ENCODE results near the gene ZDBF2. TPM values are rescaled to one million over a fixed set of nuclear protein-coding genes. Genes with fewer than 3 reads are reported as not detected.
"Not testable (repeated sequence)": the region's sequence is repeated elsewhere in the genome, so short reads cannot be mapped to it uniquely, and the experiment has no call there.

ZDBF2 gene
- polyA plus RNA-seq, 4 donors = 0.22 to 3.4 (median 0.63) TPM

DNA sequence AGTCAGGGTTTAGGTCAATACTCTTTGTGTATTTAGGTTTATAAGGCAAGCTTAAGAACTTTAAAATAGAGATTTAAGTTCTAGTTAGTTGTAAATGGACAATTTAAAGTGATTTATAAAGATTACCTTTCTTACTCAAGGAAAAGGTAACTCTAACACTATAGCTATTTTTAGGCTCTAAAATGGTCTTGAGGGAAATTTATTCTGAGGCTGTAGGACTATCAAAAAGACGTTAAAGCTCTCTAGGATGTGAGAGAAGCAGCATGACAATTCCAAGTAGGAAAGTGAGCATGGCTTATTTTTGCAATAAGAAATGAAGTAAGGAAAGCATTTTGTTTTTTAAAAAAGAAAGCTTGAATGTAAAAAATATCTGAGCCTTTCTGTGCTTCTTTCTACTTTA is 78.1 kb downstream of the ZDBF2 start:
- FAIRE-seq (no peak), DNase-seq (no peak)
- H3K36me3 ChIP-seq (ENCODE audit: control insufficient read depth in 3 of 3, insufficient read depth in 2 of 3, low read depth in 1 of 3, low read length in 3 of 3) = no peaks in the 10 kb centered on the region
- WGBS, 3 donors = 8 to 52% (median 26%) methylated on average over 1 of the region's 1 CpG
- H3K9me3 ChIP-seq (ENCODE audit: control insufficient read depth in 2 of 2, insufficient read depth in 1 of 2, low read depth in 1 of 2, low read length in 1 of 2) = peaks cover 0 to 5% of the 10 kb centered on the region in 2 donors
- no peaks in the 10 kb centered on the region for H3K4me1 ChIP-seq (ENCODE audit: control insufficient read depth in 3 of 3, insufficient read depth in 2 of 3, low read depth in 1 of 3, low read length in 2 of 3)
- no peak overlapping the region for H3K4me3 ChIP-seq (ENCODE audit: low read depth in 1 of 3, low read length in 3 of 3)
- no peaks in the 10 kb centered on the region for H3K27me3 ChIP-seq (ENCODE audit: control insufficient read depth in 3 of 3, insufficient read depth in 3 of 3, low read length in 3 of 3)
- H3K27ac ChIP-seq (ENCODE audit: low read depth in 1 of 3, low read length in 2 of 3) = no peak overlapping the region

DNA sequence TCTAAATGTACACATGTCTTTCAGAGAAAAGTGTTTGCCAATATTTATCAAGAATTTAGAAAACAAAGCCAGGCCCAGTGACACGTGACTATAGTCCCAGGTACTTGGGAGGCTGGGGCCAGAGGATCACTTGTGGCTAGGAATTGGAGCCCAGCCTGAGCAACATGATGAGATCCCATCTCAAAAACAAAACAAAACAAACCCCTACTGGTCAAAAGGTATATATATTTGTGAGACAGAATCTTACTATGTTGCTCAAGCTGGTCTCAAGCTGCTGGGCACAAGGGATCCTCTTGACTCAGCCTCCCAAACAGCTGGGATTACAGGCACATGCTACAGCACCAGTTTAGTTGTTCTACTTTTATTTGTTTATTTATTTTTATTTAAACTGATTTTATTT is 79.2 kb downstream of the ZDBF2 start:
- DNase-seq = no peak
- H3K27me3 ChIP-seq (ENCODE audit: control insufficient read depth in 3 of 3, insufficient read depth in 3 of 3, low read length in 3 of 3) = no peaks in the 10 kb centered on the region
- H3K4me1 ChIP-seq (ENCODE audit: control insufficient read depth in 3 of 3, insufficient read depth in 2 of 3, low read depth in 1 of 3, low read length in 2 of 3) = no peaks in the 10 kb centered on the region
- H3K27ac ChIP-seq (ENCODE audit: low read depth in 1 of 3, low read length in 2 of 3) = no peak overlapping the region
- no peak for FAIRE-seq
- peaks cover 0 to 5% of the 10 kb centered on the region in 2 donors for H3K9me3 ChIP-seq (ENCODE audit: control insufficient read depth in 2 of 2, insufficient read depth in 1 of 2, low read depth in 1 of 2, low read length in 1 of 2)
- WGBS, 3 donors = 67 to 85% (median 69%) methylated on average over 1 of the region's 1 CpG
- H3K36me3 ChIP-seq (ENCODE audit: control insufficient read depth in 3 of 3, insufficient read depth in 2 of 3, low read depth in 1 of 3, low read length in 3 of 3) = no peaks in the 10 kb centered on the region
- no peak overlapping the region for H3K4me3 ChIP-seq (ENCODE audit: low read depth in 1 of 3, low read length in 3 of 3)

DNA sequence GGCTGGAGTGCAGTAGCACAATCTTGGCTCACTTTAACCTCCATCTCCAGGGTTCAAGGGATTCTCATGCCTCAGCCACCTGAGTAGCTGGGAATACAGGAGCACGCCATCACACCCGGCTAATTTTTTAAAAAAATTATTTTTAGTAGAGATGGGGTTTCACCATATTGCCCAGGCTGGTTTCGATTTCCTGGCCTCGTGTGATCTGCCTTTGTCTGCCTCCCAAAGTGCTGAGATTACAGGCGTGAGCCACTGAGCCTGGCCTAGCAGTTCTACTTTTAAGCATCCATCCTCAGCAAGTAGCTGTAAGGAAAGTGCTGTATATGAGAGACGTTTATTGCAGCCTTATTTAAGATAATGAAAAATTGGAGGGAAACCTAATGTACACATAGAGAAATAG is 79.7 kb downstream of the ZDBF2 start:
- Histone ChIP-seq H3K27me3 (ENCODE audit: control insufficient read depth in 3 of 3, insufficient read depth in 3 of 3, low read length in 3 of 3) (no peaks in the 10 kb centered on the region), H3K9me3 (ENCODE audit: control insufficient read depth in 2 of 2, insufficient read depth in 1 of 2, low read depth in 1 of 2, low read length in 1 of 2) (peaks cover 0 to 4% of the 10 kb centered on the region in 2 donors), H3K4me3 (ENCODE audit: low read depth in 1 of 3, low read length in 3 of 3) (no peak overlapping the region), H3K4me1 (ENCODE audit: control insufficient read depth in 3 of 3, insufficient read depth in 2 of 3, low read depth in 1 of 3, low read length in 2 of 3) (no peaks in the 10 kb centered on the region), H3K27ac (ENCODE audit: low read depth in 1 of 3, low read length in 2 of 3) (no peak overlapping the region), H3K36me3 (ENCODE audit: control insufficient read depth in 3 of 3, insufficient read depth in 2 of 3, low read depth in 1 of 3, low read length in 3 of 3) (no peaks in the 10 kb centered on the region)
- DNase-seq (no peak), FAIRE-seq (no peak)
- 69 to 71% (median 71%) methylated on average over 6 of the region's 6 CpGs for WGBS, 3 donors

DNA sequence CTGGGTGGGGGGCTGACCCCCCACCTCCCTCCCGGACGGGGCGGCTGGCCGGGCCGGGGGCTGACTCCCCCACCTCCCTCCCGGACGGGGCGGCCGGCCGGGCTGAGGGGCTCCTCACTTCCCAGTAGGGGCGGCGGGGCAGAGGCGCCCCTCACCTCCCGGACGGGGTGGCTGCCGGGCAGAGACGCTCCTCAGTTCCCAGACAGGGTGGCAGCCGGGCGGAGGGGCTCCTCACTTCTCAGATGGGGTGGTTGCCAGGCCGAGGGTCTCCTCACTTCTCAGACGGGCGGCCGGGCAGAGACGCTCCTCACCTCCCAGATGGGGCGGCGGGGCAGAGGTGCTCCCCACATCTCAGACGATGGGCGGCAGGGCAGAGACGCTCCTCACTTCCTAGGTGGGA is 82.4 kb downstream of the ZDBF2 start:
- FAIRE-seq, DNase-seq: not testable (repeated sequence)
- 93 to 97% (median 97%) methylated on average over 21 to 29 of the region's 29 CpGs for WGBS, 3 donors

DNA sequence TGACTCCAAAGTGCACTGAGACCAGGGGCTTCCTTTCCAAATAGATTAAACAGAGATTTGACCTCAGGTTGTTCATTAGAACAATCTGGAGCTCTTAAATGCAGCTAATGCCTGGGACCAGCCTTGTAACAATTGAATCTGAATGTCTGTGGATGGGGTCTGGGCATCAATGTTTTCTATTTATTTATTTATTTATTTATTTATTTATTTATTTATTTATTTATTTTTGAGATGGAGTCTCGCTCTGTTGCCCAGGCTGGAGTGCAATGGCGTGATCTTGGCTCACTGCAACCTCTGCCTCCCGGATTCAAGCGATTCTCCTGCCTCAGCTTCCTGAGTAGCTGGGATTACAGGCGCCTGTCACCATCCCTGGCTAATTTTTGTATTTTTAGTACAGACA is 86.4 kb downstream of the ZDBF2 start:
- H3K4me3 ChIP-seq (ENCODE audit: low read depth in 1 of 3, low read length in 3 of 3); H3K27me3 ChIP-seq (ENCODE audit: control insufficient read depth in 3 of 3, insufficient read depth in 3 of 3, low read length in 3 of 3); H3K27ac ChIP-seq (ENCODE audit: low read depth in 1 of 3, low read length in 2 of 3); FAIRE-seq; H3K4me1 ChIP-seq (ENCODE audit: control insufficient read depth in 3 of 3, insufficient read depth in 2 of 3, low read depth in 1 of 3, low read length in 2 of 3); H3K36me3 ChIP-seq (ENCODE audit: control insufficient read depth in 3 of 3, insufficient read depth in 2 of 3, low read depth in 1 of 3, low read length in 3 of 3); DNase-seq; H3K9me3 ChIP-seq (ENCODE audit: control insufficient read depth in 2 of 2, insufficient read depth in 1 of 2, low read depth in 1 of 2, low read length in 1 of 2): not testable (repeated sequence)
- WGBS, 3 donors = 94% methylated on average over 5 of the region's 5 CpGs

More for the DNA sequence above, 82.4 kb downstream of the ZDBF2 start:
- H3K36me3 ChIP-seq (ENCODE audit: control insufficient read depth in 3 of 3, insufficient read depth in 2 of 3, low read depth in 1 of 3, low read length in 3 of 3); H3K4me3 ChIP-seq (ENCODE audit: low read depth in 1 of 3, low read length in 3 of 3); H3K27me3 ChIP-seq (ENCODE audit: control insufficient read depth in 3 of 3, insufficient read depth in 3 of 3, low read length in 3 of 3); H3K4me1 ChIP-seq (ENCODE audit: control insufficient read depth in 3 of 3, insufficient read depth in 2 of 3, low read depth in 1 of 3, low read length in 2 of 3); H3K9me3 ChIP-seq (ENCODE audit: control insufficient read depth in 2 of 2, insufficient read depth in 1 of 2, low read depth in 1 of 2, low read length in 1 of 2); H3K27ac ChIP-seq (ENCODE audit: low read depth in 1 of 3, low read length in 2 of 3): not testable (repeated sequence)

DNA sequence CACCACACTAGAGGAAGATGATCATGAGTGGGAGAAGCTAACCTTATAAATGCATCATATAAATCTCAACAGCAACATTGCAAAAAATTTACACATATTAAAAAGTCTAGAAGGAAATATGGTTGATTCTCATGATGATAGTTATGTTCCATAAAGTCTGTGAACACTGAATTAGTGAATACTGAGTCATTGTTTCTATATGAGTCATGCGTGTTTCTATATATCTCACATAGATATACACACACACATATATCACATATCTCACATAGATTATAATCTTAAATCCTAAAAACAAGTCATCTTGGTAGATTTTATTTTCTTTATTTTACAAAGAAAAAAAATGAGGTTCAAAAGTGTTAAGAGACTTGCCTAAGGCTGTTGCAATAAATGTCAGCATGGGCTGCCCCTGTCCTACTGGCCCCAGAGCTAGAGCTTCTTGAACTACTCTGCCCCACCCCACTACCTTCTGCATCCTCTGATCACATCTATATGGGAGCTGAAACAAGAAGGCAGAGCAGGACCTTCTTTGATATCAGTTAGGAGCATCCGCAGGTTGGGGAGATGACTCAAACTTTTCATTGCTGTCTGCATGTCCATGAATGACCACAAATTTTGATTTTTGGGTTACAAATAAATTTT is 87.1 kb downstream of the ZDBF2 start:
- WGBS, 3 donors = 79 to 84% (median 83%) methylated on average over 2 of the region's 2 CpGs
- Histone ChIP-seq H3K4me3 (ENCODE audit: low read depth in 1 of 3, low read length in 3 of 3) (no peak overlapping the region), H3K4me1 (ENCODE audit: control insufficient read depth in 3 of 3, insufficient read depth in 2 of 3, low read depth in 1 of 3, low read length in 2 of 3) (no peaks in the 10 kb centered on the region), H3K27ac (ENCODE audit: low read depth in 1 of 3, low read length in 2 of 3) (no peak overlapping the region), H3K9me3 (ENCODE audit: control insufficient read depth in 2 of 2, insufficient read depth in 1 of 2, low read depth in 1 of 2, low read length in 1 of 2) (no peaks in the 10 kb centered on the region), H3K27me3 (ENCODE audit: control insufficient read depth in 3 of 3, insufficient read depth in 3 of 3, low read length in 3 of 3) (peaks cover 0 to 2% (median 0%) of the 10 kb centered on the region in 3 donors), H3K36me3 (ENCODE audit: control insufficient read depth in 3 of 3, insufficient read depth in 2 of 3, low read depth in 1 of 3, low read length in 3 of 3) (no peaks in the 10 kb centered on the region)
- no peak for FAIRE-seq
- no peak for DNase-seq

Other genes starting within 250 kb of the ZDBF2 start
- gene INO80D, start 188.5 kb upstream of the ZDBF2 start, polyA plus RNA-seq = 10 to 100 TPM in 1 of 4 donors, 1 to 10 TPM in 3; 1.6 to 11.6 (median 2.3) TPM
- gene NDUFS1, start 115.2 kb upstream of the ZDBF2 start, polyA plus RNA-seq = 10 to 100 TPM; 33.5 to 60.5 (median 50.8) TPM
- gene EEF1B2, start 114.8 kb upstream of the ZDBF2 start, polyA plus RNA-seq = 1,000 to 10,000 TPM in 3 of 4 donors, 100 to 1,000 TPM in 1; 838 to 1,515 (median 1,427) TPM
- 1 to 10 TPM in 2 of 4 donors, under 1 TPM in 1, not detected in 1; 0.27 to 1.6 (median 1.4) TPM for gene ADAM23, start 168.9 kb downstream of the ZDBF2 start, polyA plus RNA-seq

Data from small intestine (tissue), 7 donors.